Stimulated activated naive CD8-positive, alpha-beta T cell treated with anti-CD3 and anti-CD28 coated beads, Interleukin-15, Interleukin-2, amounts not matched to agents 100 ng/mL and 50 ng/mL, for 24 hours (primary cell): ENCODE data around the gene FHL1.

Experiments used
- H3K27ac Mint-ChIP-seq: one replicate; pipeline ENCODE4 v1.8.0; 2021; ENCODE audit warnings: mild to moderate bottlenecking, mixed read lengths
- H3K27me3 Mint-ChIP-seq: one replicate; pipeline ENCODE4 v1.8.0; 2021; ENCODE audit warnings: mixed read lengths
- H3K36me3 Mint-ChIP-seq: one replicate; pipeline ENCODE4 v1.8.0; 2021; ENCODE audit warnings: low read depth, mixed read lengths
- H3K4me1 Mint-ChIP-seq: one replicate; pipeline ENCODE4 v1.8.0; 2021; ENCODE audit warnings: low read depth, mixed read lengths
- H3K4me3 Mint-ChIP-seq: one replicate; pipeline ENCODE4 v1.8.0; 2021; ENCODE audit warnings: mild to moderate bottlenecking, mixed read lengths
- H3K9me3 Mint-ChIP-seq: one replicate; pipeline ENCODE4 v1.8.0; 2021; ENCODE audit warnings: mixed read lengths

Gene FHL1

DNA sequence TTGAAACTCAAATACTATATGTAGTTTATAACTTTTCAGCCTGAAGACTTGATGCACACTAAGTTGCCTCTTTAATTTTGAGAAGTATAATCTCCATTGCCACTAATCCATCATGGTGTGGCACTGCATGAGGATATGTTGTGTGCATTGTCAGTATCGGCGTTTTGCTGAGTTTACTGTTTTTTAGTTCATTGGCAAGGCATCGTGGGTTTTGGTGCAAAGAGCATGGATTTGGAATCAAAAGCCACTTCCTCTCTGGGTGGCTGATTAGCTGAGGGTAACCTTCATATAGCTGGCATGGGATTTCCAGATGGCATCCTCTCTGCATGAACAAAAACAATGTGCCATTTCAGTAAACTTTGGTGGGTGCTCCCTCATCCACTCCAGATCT is 38.7 kb downstream of the FHL1 start:
- no peak overlapping the region for H3K4me3 Mint-ChIP-seq
- H3K27me3 Mint-ChIP-seq = no peaks in the 10 kb centered on the region
- peaks cover 9% of the 10 kb centered on the region for H3K4me1 Mint-ChIP-seq
- H3K27ac Mint-ChIP-seq = no peak overlapping the region
- H3K36me3 Mint-ChIP-seq = no peaks in the 10 kb centered on the region
- no peaks in the 10 kb centered on the region for H3K9me3 Mint-ChIP-seq

DNA sequence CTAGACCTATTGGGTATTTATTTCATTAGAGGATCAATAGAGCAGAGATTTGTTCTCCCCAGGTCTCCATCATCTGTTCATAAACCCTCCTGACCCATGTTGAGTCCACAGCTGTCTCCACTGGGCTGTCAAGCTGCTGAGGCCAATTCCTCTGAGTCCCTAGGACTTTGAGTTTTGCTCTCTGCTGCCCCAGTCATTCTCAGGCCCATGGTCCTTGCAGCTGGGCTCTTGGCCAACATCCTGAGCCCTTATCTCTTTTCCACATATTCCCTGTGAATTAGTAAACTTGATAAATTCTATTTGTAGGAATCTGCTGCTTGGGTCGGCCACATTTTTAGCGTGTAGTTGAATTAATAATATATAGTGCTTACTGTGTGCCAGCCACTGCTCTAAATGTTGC is 41.9 kb downstream of the FHL1 start:
- no peaks in the 10 kb centered on the region for H3K9me3 Mint-ChIP-seq
- peaks cover 40% of the 10 kb centered on the region for H3K4me1 Mint-ChIP-seq
- no peaks in the 10 kb centered on the region for H3K36me3 Mint-ChIP-seq
- no peaks in the 10 kb centered on the region for H3K27me3 Mint-ChIP-seq
- no peak overlapping the region for H3K4me3 Mint-ChIP-seq
- no peak overlapping the region for H3K27ac Mint-ChIP-seq

DNA sequence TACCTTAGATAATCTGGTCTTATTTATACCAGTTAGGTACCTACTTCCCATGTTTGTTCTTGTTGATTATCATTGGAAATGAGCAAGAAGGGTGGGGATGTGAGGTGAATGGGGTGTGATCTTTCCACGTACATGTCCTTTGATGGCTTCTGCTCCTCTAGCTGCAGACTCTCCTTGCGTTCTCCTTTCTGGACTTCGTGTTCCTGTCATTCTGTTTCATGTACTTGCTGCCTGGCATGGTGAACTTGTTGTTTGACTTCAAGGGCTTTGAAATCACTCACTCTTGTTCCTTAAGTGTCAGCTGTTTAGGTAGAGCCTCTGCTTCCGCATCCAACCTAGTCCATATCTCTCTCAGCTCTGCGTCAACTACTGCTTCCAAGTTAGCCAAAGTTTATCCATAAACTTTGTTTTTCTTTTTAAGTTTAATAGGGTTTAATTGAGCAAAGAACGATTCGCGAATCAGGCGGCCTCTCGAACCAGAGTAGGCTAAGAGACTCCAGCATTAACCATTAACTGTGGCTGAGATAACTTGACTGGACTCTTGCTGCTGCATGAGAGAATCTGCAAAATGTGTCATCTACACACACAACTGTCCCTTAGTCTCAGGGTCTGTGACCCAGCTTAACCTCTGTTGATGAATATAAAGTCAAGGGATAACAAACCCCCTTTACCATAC is 42.8 kb downstream of the FHL1 start:
- Mint-ChIP-seq H3K36me3 (no peaks in the 10 kb centered on the region), H3K27ac (no peak overlapping the region), H3K27me3 (no peaks in the 10 kb centered on the region), H3K4me3 (no peak overlapping the region), H3K4me1 (peaks cover 38% of the 10 kb centered on the region), H3K9me3 (no peaks in the 10 kb centered on the region)

DNA sequence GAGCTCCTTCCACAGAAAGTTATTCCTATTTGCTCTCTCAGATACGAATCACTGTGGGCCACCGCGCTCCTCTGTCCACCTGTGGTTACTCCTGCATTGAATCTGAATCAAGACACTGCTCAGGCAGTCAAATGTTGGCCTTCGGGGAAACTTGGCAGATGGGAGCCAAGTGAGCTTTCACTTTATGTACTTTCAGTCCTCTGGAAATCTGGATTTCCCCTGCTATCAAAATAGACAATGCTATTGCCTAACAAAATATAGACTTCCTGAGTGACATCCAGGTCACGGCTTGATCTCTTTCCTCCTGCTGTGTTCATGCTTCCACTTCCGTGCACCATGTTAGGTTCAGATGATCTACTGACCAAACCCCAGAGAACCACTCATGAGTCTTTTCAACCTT is 43.8 kb downstream of the FHL1 start:
- Mint-ChIP-seq H3K27ac (no peak overlapping the region), H3K4me1 (peaks cover 37% of the 10 kb centered on the region), H3K9me3 (no peaks in the 10 kb centered on the region), H3K36me3 (no peaks in the 10 kb centered on the region), H3K4me3 (no peak overlapping the region), H3K27me3 (no peaks in the 10 kb centered on the region)

DNA sequence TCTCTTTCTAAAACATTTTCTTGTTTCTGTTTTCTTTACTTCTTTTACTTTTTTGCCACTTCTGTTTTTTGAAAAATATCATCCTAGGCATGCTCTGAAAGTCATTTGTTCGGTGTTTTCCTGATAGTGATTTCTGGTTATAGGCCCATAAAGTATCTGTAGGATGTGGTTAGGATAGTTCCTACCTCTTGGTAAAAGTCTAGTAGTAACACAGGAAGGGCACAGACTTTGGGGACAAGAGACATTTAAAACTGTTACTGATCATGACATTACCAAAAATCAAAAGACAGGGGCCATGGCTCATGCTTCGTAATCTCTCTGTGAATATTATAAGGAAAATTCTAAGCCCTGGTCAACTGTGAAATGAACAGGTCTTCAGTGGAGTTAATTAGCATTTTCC is 44.8 kb downstream of the FHL1 start:
- Mint-ChIP-seq H3K4me3 (no peak overlapping the region), H3K27me3 (no peaks in the 10 kb centered on the region), H3K27ac (peak overlapping the region; percentile 90), H3K9me3 (no peaks in the 10 kb centered on the region), H3K36me3 (no peaks in the 10 kb centered on the region), H3K4me1 (peaks cover 35% of the 10 kb centered on the region)

DNA sequence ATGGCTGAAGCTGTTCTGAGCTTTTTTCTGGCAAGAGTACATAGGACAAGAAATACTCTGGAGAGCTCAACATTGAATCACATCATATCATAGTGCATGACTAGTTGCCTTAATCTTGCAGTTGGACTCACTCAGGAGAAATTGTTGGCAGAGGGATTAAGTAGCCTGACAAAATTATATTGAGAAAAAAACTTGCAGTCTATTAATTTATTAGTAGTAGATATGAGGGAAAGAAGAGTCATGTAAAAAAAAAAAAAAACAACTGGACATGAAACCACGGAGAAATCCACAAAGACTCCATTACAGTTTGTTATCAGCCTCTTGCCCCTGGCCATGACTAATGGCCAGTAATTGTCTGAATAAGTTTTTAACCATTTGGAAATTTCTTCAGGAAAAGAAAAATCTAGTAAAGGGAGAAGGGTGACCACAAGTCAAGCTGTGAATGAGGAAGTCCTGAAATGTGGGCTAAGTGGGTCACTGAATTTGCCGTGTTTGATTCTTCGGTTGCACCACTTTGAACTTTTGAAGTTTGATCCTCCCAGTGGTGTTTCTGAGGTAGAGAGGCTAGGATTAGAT is 45.6 kb downstream of the FHL1 start:
- Mint-ChIP-seq H3K27ac (peak overlapping the region; percentile 90), H3K27me3 (no peaks in the 10 kb centered on the region), H3K4me3 (no peak overlapping the region), H3K4me1 (peaks cover 35% of the 10 kb centered on the region), H3K36me3 (no peaks in the 10 kb centered on the region), H3K9me3 (no peaks in the 10 kb centered on the region)

DNA sequence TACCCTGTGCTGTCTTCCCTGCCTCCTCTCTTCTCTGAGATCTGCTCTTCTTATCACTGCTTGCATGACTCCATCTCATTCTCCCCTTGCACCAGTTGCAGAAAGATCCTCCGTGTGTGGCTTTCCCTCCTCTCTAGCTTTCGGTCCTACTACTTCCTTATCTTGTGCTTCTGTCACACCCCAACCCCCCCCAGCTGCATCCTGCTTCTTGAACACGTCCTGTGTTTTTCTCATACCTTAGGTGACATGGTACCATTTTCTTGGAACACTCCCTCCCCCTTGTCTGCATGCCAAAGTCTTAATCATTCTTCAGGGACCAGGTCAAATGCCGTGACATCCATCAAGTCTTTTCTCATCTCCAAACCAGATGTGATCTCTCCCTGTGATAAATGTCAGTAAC is 46.4 kb downstream of the FHL1 start:
- Mint-ChIP-seq H3K9me3 (no peaks in the 10 kb centered on the region), H3K27ac (peak overlapping the region; percentile 50), H3K4me1 (peaks cover 35% of the 10 kb centered on the region), H3K4me3 (no peak overlapping the region), H3K36me3 (no peaks in the 10 kb centered on the region), H3K27me3 (no peaks in the 10 kb centered on the region)

DNA sequence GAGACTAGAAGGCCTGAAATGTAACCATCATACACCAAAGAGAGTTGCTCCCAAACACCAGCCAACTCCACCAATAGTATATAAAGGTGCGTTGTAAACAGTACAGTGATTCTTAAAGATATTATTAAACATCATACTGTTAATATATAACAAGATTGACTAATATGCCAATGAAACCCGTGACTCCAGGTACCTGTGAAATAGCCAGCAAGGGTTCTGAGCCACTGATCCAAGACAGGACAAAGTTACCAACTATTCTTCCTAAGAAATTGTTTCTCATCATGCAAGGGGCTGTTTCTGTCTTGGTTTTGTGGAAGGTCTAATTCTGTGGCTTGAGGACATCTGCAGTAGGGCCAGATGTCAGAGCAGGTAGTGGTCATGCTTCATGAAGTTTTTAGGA is 47.2 kb downstream of the FHL1 start:
- no peak overlapping the region for H3K4me3 Mint-ChIP-seq
- H3K4me1 Mint-ChIP-seq = peaks cover 35% of the 10 kb centered on the region
- no peak overlapping the region for H3K27ac Mint-ChIP-seq
- no peaks in the 10 kb centered on the region for H3K36me3 Mint-ChIP-seq
- H3K9me3 Mint-ChIP-seq = no peaks in the 10 kb centered on the region
- no peaks in the 10 kb centered on the region for H3K27me3 Mint-ChIP-seq

DNA sequence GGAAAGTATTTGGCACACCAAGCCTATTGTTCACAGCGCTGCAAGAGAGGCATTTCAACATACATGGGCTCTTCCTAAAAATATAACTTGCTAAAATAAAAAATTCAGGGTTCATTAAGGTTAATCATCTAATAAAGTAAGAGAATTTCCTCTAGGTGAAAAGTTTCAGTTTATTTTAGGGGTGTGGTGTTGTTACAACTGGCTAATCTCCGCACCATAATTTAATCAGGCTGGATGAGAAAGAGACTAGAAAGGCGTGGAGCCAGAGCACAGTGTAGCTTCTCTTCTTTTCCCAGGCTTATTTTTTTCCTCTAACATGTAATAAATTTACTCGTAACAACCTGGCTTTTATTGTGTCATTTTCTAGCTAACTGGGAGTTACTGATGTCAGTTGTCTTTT is 47.9 kb downstream of the FHL1 start:
- no peak overlapping the region for H3K27ac Mint-ChIP-seq
- no peaks in the 10 kb centered on the region for H3K9me3 Mint-ChIP-seq
- no peak overlapping the region for H3K4me3 Mint-ChIP-seq
- no peaks in the 10 kb centered on the region for H3K27me3 Mint-ChIP-seq
- H3K4me1 Mint-ChIP-seq = peaks cover 35% of the 10 kb centered on the region
- no peaks in the 10 kb centered on the region for H3K36me3 Mint-ChIP-seq

DNA sequence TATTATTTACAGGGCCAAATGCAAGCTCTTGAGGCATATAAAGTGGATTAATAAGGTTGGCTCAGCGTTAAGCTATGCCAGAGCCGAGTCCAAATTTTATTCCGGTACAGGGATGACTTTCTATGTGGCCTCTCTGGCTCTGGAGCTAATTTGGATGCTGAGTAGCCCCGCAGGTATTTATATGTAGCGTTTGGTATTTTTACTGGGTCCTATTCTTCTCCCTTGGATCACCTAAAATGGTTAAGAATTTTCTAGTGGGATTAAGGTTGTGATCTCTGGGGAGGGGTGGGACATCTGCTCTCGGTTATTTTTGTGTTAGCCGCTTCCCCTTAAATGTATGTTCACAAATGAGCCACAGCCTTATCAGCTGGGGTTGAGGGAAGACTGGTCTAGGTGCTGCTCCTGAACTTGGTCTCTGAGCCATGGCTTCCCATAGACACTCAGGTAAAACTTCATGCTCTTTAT is 49.4 kb downstream of the FHL1 start:
- H3K9me3 Mint-ChIP-seq = no peaks in the 10 kb centered on the region
- H3K4me3 Mint-ChIP-seq = no peak overlapping the region
- peaks cover 25% of the 10 kb centered on the region for H3K4me1 Mint-ChIP-seq
- H3K27ac Mint-ChIP-seq = no peak overlapping the region
- no peaks in the 10 kb centered on the region for H3K27me3 Mint-ChIP-seq
- no peaks in the 10 kb centered on the region for H3K36me3 Mint-ChIP-seq

DNA sequence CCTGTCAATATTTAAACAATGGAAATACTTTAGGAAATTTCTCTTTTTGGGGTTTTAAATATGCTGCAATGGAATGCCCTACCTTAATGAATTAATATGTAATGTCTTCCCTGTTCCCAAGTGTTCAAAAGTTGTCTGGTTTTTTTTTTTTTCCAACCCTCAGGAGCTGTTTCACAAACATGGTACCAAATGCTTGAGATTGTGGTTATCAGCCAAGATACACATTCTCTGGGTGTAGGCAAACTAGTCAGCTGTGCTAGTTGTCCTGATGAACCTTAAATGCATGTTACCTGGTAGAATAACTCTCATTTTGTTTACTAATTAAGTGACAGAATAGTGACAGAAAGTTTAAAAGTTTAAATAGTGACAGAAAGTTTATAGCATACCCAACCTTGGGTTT is 50.7 kb downstream of the FHL1 start:
- peaks cover 15% of the 10 kb centered on the region for H3K4me1 Mint-ChIP-seq
- H3K4me3 Mint-ChIP-seq = no peak overlapping the region
- H3K36me3 Mint-ChIP-seq = no peaks in the 10 kb centered on the region
- no peaks in the 10 kb centered on the region for H3K27me3 Mint-ChIP-seq
- no peaks in the 10 kb centered on the region for H3K9me3 Mint-ChIP-seq
- no peak overlapping the region for H3K27ac Mint-ChIP-seq

DNA sequence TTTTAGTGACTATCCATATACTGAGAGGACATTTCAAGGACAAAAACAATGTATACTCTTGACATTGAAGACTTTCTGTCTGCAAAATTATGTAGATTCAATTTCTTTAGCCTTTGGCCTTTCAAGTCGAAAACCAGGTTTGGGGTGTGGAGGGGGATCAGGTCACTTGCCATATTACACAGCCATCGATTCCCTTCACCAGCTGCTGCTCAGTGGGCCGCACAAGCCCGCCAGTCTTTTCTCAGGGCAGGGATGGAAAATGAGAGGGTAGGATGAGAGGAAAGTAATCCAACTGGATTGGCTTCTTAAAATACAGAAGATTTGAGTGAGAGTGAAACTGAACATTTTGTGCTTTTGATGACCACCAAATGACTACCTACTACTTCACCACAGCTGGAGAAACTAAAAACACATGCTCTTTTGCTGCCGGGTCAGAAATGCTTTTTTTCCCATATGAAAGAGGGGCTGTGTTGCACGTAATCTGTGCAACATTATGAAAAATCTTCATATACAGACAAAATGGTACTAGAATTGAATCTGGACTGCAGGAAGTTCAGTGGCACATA is 51.4 kb downstream of the FHL1 start:
- Mint-ChIP-seq H3K27ac (no peak overlapping the region), H3K27me3 (no peaks in the 10 kb centered on the region), H3K36me3 (no peaks in the 10 kb centered on the region), H3K9me3 (no peaks in the 10 kb centered on the region), H3K4me1 (peaks cover 15% of the 10 kb centered on the region), H3K4me3 (no peak overlapping the region)

DNA sequence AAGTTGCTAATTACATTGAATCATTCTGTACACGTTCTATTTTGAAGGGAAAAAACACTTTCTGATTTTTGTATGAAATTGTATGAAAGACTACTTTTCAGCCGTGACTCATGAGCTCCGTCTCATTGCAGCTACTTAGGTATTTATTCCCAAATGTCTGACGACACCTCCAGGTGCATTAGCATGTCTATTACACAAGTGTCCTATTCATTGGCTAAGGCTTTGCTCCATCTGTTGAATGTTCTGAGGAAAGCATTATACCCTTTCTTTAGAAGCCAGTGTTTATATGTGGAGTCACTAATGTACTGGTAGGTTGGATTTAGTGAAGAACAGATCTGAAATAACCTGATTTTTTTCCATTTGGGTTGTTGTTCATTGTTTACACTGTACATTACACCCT is 52.0 kb downstream of the FHL1 start:
- Mint-ChIP-seq H3K27me3 (no peaks in the 10 kb centered on the region), H3K27ac (no peak overlapping the region), H3K4me1 (peaks cover 16% of the 10 kb centered on the region), H3K4me3 (no peak overlapping the region), H3K36me3 (no peaks in the 10 kb centered on the region), H3K9me3 (no peaks in the 10 kb centered on the region)

DNA sequence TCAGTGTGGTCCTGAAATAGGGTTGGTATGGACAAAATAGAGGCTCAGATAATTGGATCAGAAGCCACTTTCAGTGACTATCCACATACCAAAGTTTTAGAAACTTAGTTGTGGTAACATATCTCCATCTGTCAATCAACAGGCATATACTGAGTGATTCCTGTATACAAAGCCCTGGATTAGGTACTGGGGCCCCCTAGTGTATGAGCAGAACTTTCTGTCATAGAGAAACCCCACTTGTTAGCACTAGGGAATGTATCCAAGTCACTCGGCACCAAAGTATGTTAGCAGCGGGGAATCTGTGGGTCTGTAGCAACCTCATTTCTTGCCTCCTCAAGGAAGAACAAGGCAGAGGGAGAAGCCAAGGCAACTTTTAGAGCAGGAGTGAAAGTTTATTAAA is 53.1 kb downstream of the FHL1 start:
- H3K27me3 Mint-ChIP-seq = no peaks in the 10 kb centered on the region

DNA sequence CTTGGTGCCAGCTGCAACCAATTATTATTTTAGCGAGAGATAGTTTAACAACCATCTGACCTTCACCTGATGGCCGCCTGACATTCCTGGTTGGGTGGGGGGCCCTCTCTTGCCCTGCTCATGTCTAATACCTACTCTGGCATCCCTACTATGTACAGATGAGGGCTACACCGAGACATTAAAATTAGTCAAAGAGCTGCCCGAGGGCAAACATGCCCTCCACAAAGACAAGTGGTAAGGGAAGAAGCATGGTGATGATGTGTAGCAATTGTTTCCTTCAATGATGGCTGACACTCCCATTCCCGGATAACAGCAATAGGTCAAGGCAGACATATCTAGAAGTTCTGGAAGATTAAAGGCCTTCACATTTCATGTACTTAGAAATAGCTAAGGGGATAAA is 54.3 kb downstream of the FHL1 start:
- Mint-ChIP-seq H3K27me3 (no peaks in the 10 kb centered on the region), H3K4me1 (peaks cover 23% of the 10 kb centered on the region), H3K27ac (no peak overlapping the region), H3K9me3 (no peaks in the 10 kb centered on the region), H3K36me3 (no peaks in the 10 kb centered on the region), H3K4me3 (no peak overlapping the region)

More for the DNA sequence above, 53.1 kb downstream of the FHL1 start:
- Mint-ChIP-seq H3K36me3 (no peaks in the 10 kb centered on the region), H3K4me1 (peaks cover 23% of the 10 kb centered on the region), H3K4me3 (no peak overlapping the region), H3K9me3 (no peaks in the 10 kb centered on the region), H3K27ac (no peak overlapping the region)

DNA sequence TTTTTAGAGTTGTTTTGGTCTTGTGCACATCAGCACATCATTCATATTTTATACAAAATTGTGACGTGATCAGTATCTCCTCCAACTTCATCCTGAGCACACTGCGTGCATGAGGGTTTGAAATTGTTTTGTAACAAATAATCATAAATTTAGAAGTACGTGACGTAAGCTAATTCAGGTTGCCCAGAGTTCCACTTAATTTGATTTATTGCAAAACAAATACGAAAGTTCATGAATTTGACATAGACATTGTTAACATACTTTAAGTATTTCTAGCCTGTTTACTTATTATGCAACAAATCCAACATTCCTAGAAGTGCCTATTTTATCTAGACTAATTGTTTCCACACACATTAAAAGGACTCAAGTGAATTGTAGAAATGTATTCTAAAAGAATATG is 55.6 kb downstream of the FHL1 start:
- H3K4me3 Mint-ChIP-seq = no peak overlapping the region
- H3K27ac Mint-ChIP-seq = no peak overlapping the region
- no peaks in the 10 kb centered on the region for H3K36me3 Mint-ChIP-seq
- H3K9me3 Mint-ChIP-seq = no peaks in the 10 kb centered on the region
- no peaks in the 10 kb centered on the region for H3K27me3 Mint-ChIP-seq
- peaks cover 23% of the 10 kb centered on the region for H3K4me1 Mint-ChIP-seq
